GM10847 (cell line): ENCODE results near the gene ANKRD42.

Source experiments
- POLR2A ChIP-seq: IDR thresholded peaks from 2 replicates; pipeline ENCODE4 v1.6.1; 2011; ENCODE audit not compliant: insufficient read length; ENCODE audit errors: extremely low read depth

ANKRD42 gene

GRCh38 chr11:83256602-83257340 lies 63.3 kb downstream of the ANKRD42 start:
- TF ChIP-seq POLR2A, result no peak

GRCh38 chr11:83257761-83258168 lies 64.3 kb downstream of the ANKRD42 start:
- TF ChIP-seq POLR2A, result no peak

- TF ChIP-seq POLR2A, result no peak
These were observed 66.0 kb downstream of the ANKRD42 start for GRCh38 chr11:83259559-83259958.

- TF ChIP-seq POLR2A, result no peak
These were observed 71.8 kb downstream of the ANKRD42 start for GRCh38 chr11:83265331-83265730.

GRCh38 chr11:83272627-83273026 lies 79.1 kb downstream of the ANKRD42 start:
- no peak for TF ChIP-seq POLR2A

GRCh38 chr11:83275888-83276641 lies 82.6 kb downstream of the ANKRD42 start:
- no peak for TF ChIP-seq POLR2A

- TF ChIP-seq POLR2A, result no peak
These were observed 84.8 kb downstream of the ANKRD42 start for GRCh38 chr11:83278351-83278750.

- TF ChIP-seq POLR2A, result no peak
These were observed 86.7 kb downstream of the ANKRD42 start for GRCh38 chr11:83280256-83280655.

GRCh38 chr11:83282084-83282716 lies 88.7 kb downstream of the ANKRD42 start:
- no peak for TF ChIP-seq POLR2A

- no peak for TF ChIP-seq POLR2A
These were observed 91.1 kb downstream of the ANKRD42 start for GRCh38 chr11:83284501-83285150.

- TF ChIP-seq POLR2A, result no peak
These were observed 91.7 kb downstream of the ANKRD42 start for GRCh38 chr11:83285151-83285770.

GRCh38 chr11:83285771-83286528 lies 92.4 kb downstream of the ANKRD42 start, which contains the start of gene CCDC90B:
Gene CCDC90B, minus strand, starts transcription at chr11:83286367. Its CDS starts 395 bp downstream, at chr11:83285972.
- TF ChIP-seq POLR2A, result peak; percentile 84

GRCh38 chr11:83287631-83288030 lies 94.1 kb downstream of the ANKRD42 start:
- TF ChIP-seq POLR2A, result no peak
